Mononuclear cell (primary cell): ENCODE results near the gene SYT1. TPM values are rescaled to one million over a fixed set of nuclear protein-coding genes. Genes with fewer than 3 reads are reported as not detected.

Experiments
- H3K27me3 ChIP-seq: 2 replicates; pipeline ENCODE4 v1.6.0; 2011; ENCODE audit warnings: low read length, control low read depth; ENCODE audit not compliant: insufficient read depth
- H3K4me1 ChIP-seq: 2 replicates; pipeline ENCODE4 v1.5.1; 2011; ENCODE audit warnings: mild to moderate bottlenecking, low read length, control low read depth; ENCODE audit not compliant: insufficient read depth
- H3K4me3 ChIP-seq: 2 replicates; pipeline ENCODE4 v1.5.1; 2011; ENCODE audit warnings: mild to moderate bottlenecking, low read length, moderate library complexity
- H3K9me3 ChIP-seq: 2 replicates; pipeline ENCODE4 v1.5.1; 2011; ENCODE audit warnings: low read depth, mild to moderate bottlenecking, control low read depth, low read length
- total RNA-seq: library from RNA; depleted of rRNA; stranded (reverse); fragments of >200 nt; gene quantifications from one replicate; pipeline ENCODE4 v1.2.3, GENCODE V29; 2012

SYT1 gene
- total RNA-seq, 1 donor = 2.5 TPM

DNA sequence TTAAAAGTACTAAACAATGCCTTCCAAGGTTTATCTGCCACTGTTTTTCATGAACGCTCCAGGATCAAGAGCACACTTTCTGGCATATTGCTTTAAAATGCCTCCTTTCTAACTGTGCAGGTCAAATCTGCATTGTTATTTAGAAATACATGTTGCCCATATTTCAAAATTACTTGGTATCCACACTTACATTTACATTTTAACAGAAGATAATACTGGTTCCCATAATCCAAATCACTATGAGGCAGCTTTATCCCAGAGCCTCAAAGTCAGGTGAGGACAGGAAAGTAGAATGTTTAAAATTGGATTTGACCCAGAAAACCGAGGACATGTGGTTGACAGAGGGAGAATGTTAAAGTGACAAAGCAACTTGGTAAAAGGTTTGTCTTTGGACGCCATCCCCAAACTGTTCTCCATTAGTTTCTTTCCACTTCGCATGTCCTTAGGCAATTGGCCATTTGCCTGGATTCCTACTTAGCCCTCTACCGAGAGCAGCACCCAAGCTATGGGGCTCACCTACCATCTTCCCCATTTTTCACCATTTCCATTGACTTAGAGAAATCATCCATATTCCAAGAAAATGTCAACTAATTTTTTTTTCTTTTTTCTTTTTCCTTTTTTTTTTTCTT, 473.2 kb downstream of the SYT1 start:
- no peaks in the 10 kb centered on the region for H3K9me3 ChIP-seq

DNA sequence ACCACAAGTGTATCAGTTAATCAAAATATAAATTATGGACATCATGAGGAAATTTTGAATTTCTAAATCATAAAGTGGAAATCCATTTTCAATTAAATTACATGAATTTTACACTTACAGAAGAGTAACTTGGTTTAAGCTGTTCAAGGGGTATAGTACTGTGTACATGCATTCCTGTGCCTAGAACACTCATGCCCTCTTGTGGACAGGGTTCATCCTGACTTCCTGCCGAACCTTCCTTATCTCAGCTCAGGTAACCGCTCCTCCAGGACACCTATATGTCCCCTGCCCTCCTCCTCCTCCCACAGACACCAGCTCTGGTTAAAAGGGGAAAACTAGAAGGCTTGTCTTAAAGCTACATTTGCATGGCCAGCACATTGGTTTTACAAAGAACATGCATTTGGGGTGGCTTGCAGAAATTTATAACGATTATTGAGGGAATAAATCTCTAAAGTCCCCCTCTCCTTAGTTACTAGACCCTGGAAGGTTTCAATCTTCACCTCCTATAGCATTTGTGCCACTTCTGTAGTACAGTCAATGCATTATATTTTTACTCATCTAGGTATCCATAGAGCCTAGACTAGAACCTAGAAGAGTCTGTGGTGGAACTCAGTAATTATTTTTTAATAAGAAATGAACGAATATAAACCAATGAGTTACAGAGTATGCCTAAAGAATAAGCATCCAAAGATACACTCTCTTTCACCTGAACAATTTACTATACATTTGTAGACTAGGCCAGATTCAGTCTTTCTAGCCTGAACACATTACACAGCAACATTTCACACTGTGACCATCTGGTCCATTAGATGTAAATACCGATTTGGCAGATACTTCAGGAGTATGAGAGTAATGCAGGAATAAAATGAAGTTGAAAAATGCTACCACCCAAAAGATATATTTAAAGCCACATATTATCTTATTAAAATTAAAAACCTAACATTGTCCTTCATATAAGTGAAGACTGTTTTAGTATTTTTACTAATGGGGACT, 480.6 kb downstream of the SYT1 start:
- H3K4me1 ChIP-seq = no peaks in the 10 kb centered on the region
- no peak overlapping the region for H3K4me3 ChIP-seq
- H3K9me3 ChIP-seq = no peaks in the 10 kb centered on the region
- H3K27me3 ChIP-seq = no peaks in the 10 kb centered on the region

More for the DNA sequence above, 473.2 kb downstream of the SYT1 start:
- Histone ChIP-seq H3K27me3 (no peaks in the 10 kb centered on the region), H3K4me1 (no peaks in the 10 kb centered on the region), H3K4me3 (no peak overlapping the region)

DNA sequence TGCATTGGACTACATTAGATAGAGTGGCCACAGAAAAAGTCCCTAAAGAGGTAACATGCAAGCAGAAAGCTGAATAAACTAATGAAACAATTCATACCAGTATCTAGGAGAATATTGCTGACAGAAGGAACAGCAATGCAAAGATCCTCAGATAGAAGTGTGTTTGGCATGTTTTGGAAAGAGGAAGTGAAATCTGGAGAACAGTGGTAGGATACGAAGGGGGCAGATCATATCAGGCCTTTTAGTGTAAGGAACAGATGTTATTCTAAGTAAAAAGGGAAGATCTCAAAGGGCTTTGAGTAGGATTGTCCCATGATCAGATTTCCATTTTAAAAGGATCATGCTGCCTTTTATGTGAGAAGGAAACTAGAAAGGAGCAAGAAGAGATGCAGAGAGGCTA, 483.3 kb downstream of the SYT1 start:
- Histone ChIP-seq H3K9me3 (no peaks in the 10 kb centered on the region), H3K27me3 (no peaks in the 10 kb centered on the region), H3K4me1 (no peaks in the 10 kb centered on the region), H3K4me3 (no peak overlapping the region)

DNA sequence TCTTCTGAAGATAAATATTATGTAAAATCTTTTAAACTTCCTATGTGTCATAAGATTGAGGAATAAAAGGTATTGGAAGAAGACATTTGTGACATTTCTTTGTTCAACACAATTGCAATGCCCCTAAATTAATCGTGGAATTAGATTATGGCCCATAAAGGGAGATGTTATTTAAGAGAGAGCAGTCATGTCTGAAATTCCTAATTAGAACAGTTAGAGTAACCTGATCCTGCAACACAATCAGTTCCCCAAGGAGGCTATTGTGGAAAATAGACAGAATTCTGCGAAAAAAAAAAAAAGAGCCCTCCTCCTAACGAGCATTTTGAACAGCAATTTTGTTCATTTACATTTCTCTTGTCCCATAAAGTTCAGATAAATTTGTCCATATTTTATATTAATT, 486.7 kb downstream of the SYT1 start:
- Histone ChIP-seq H3K4me3 (no peak overlapping the region), H3K27me3 (no peaks in the 10 kb centered on the region), H3K4me1 (no peaks in the 10 kb centered on the region), H3K9me3 (no peaks in the 10 kb centered on the region)

- H3K4me3 ChIP-seq = no peak overlapping the region
- no peaks in the 10 kb centered on the region for H3K27me3 ChIP-seq
- no peaks in the 10 kb centered on the region for H3K9me3 ChIP-seq
- no peaks in the 10 kb centered on the region for H3K4me1 ChIP-seq
Observed at GRCh38 chr12:79356216-79356615, 491.6 kb downstream of the SYT1 start.

DNA sequence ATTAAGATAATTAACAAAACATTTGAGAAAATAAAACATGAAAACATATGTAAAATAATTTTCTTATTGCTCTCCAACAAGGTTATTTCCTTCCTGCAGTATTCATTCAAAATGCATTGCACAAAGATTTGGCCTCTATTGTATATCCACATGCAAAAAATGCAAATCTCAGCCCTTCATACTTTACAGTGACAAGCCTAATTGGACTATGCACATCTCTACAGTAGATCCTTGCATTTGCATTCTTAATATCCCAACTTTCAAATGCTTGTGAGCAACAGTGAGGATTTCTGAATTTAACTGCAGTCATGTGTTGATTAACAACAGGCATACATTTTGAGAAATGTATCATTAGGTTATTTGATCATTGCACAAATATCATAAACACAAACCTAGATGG, 492.5 kb downstream of the SYT1 start:
- H3K9me3 ChIP-seq = no peaks in the 10 kb centered on the region
- H3K27me3 ChIP-seq = no peaks in the 10 kb centered on the region
- H3K4me1 ChIP-seq = no peaks in the 10 kb centered on the region
- H3K4me3 ChIP-seq = no peak overlapping the region

- H3K27me3 ChIP-seq = no peaks in the 10 kb centered on the region
- no peak overlapping the region for H3K4me3 ChIP-seq
- H3K9me3 ChIP-seq = no peaks in the 10 kb centered on the region
- no peaks in the 10 kb centered on the region for H3K4me1 ChIP-seq
Observed at GRCh38 chr12:79358716-79359300, 494.2 kb downstream of the SYT1 start.

GRCh38 chr12:79360286-79360685, 495.7 kb downstream of the SYT1 start:
- Histone ChIP-seq H3K9me3 (no peaks in the 10 kb centered on the region), H3K27me3 (no peaks in the 10 kb centered on the region), H3K4me1 (no peaks in the 10 kb centered on the region)

DNA sequence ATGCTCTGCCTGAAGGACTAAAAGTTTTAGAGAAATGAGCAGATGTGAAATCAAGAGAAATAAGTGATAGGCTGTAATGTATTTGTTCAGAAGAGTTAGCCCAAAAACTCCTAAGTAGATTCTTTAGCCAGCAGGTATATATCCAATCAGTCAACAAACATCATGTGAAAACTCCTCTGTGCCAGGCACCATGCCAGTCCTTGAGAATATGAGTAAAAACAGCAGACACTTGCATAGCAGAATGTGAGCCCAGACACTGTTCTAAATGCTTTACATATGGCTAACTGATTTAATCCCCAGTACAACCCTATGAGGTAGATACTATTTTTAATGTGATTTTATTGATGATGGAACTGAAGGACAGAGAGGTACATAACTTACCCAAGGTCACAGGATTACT, 496.4 kb downstream of the SYT1 start:
- Histone ChIP-seq H3K4me3 (no peak overlapping the region), H3K9me3 (no peaks in the 10 kb centered on the region), H3K27me3 (no peaks in the 10 kb centered on the region), H3K4me1 (no peaks in the 10 kb centered on the region)

More at GRCh38 chr12:79360286-79360685, 495.7 kb downstream of the SYT1 start:
- no peak overlapping the region for H3K4me3 ChIP-seq

DNA sequence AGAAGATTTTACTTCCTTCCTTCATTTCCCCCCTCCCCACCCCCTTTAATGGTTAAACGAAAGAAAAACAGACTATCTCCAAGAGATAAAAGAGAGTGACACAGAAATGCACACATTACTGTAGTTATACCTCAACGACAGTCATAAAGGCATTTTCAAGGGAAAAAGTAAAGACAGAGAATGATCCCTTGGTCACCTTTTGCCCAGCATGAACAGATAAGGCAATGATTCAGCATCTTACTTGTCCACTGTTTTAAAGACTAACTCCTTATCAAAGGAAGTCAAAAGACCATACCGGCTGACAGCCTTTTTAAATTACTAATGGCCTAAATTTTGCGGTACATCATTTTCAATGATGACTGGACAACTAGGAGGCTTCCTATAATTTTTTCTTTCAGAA, 499.6 kb downstream of the SYT1 start:
- Histone ChIP-seq H3K27me3 (no peaks in the 10 kb centered on the region), H3K9me3 (no peaks in the 10 kb centered on the region), H3K4me3 (no peak overlapping the region), H3K4me1 (no peaks in the 10 kb centered on the region)

DNA sequence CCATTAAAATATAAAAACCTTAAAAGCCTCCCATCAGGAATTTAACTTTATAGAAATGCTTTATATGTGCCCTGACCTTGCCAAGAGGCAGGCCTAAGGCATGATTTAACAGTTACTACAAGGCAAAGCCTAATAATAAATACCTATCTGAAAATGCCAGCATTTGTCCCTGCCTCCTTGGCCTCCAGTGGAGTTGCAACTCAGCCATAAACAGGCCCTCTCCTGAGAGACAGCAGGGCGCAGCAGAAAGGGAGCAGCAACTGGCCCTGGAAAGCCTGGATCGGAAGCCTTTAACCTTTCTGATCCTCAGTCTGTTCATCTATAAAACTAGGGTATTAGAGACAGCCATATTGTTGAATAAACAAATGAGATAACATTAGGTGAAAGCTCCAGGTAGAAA, 501.8 kb downstream of the SYT1 start:
- Histone ChIP-seq H3K27me3 (no peaks in the 10 kb centered on the region), H3K4me3 (no peak overlapping the region), H3K4me1 (no peaks in the 10 kb centered on the region), H3K9me3 (no peaks in the 10 kb centered on the region)

GRCh38 chr12:79367032-79367589, 502.5 kb downstream of the SYT1 start:
- Histone ChIP-seq H3K4me3 (no peak overlapping the region), H3K4me1 (no peaks in the 10 kb centered on the region), H3K27me3 (no peaks in the 10 kb centered on the region), H3K9me3 (no peaks in the 10 kb centered on the region)

DNA sequence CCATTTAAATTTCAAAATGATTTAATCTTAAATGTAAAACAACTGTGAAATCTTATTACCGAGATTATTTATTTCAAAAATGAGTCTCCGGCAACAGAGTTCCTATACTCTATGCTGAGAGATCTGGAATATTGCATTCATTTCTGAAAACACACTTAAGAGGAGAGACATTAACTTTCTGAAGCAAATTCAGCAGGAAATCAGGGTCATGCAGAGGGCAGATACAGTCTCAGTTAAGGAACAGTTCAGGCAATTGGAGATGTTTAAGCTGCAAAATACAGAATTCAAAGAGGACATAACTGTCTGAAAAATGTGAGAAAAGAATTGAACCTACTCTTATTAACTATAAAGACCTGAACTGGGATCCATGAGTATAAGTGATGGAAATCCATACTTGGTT, 505.4 kb downstream of the SYT1 start:
- H3K4me3 ChIP-seq = no peak overlapping the region
- no peaks in the 10 kb centered on the region for H3K27me3 ChIP-seq
- H3K9me3 ChIP-seq = no peaks in the 10 kb centered on the region
- H3K4me1 ChIP-seq = no peaks in the 10 kb centered on the region

DNA sequence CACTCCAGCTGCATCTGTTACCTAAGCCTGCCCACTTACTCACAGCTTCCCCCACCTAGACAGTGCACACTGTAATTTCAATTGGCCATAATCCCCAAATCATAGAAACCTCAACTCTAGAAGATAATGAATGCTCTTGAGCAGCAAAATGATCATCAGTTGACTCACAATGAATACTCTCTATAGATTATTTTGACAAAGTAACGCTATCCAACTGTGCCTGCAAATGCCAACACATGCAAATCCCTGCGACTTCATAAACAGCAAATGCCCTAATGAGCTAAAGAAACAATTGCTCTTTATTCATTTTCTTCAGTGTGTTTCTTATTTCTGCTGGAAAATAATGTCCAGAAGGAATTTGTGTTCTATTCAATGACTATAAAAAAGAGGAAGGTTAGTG, 506.7 kb downstream of the SYT1 start:
- Histone ChIP-seq H3K4me3 (no peak overlapping the region), H3K27me3 (no peaks in the 10 kb centered on the region), H3K4me1 (no peaks in the 10 kb centered on the region), H3K9me3 (no peaks in the 10 kb centered on the region)

DNA sequence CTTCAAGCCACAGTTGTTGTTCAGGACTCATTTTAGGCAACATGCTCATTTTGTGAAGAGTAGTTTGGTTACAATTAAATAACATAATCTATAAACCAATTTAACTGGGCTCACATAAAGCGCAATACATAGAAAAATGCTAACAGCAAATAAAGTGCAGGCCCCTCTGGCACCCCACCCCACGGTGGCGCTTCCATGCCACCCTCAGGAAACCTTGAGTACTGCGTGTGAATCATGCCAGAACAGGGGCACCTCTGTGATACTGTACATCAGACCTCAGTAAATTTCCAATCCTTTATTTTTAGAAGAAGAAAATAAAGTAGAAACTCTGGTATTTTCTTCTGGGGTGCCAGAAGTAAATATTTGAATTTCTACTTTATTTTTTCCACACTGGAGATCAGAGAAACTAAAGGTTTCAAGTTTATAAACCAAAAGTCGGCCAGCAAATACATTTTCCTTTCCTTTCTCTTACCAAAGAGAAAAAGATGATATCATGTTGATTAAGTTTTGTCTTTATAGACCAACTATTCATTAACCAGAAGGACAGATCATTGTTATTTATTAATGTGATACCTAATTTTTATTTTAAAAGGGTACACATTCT, 509.4 kb downstream of the SYT1 start:
- no peaks in the 10 kb centered on the region for H3K27me3 ChIP-seq
- H3K4me1 ChIP-seq = no peaks in the 10 kb centered on the region
- no peak overlapping the region for H3K4me3 ChIP-seq
- no peaks in the 10 kb centered on the region for H3K9me3 ChIP-seq
